Neural crest cell (in vitro differentiated cells): Measurements from ENCODE around the gene PEX5. TPM values are rescaled to one million over a fixed set of nuclear protein-coding genes. Genes with fewer than 3 reads are reported as not detected.

ENCODE experiments used
- DNase-seq: peaks from one replicate; pipeline ENCODE4 v3.0.0; 2021; ENCODE audit warnings: low read depth, mixed read lengths, low spot score
- H3K27ac Mint-ChIP-seq: one replicate; pipeline ENCODE4 v1.8.0; 2021; ENCODE audit warnings: mild to moderate bottlenecking, mixed read lengths; ENCODE audit not compliant: unreplicated experiment
- H3K27me3 Mint-ChIP-seq: 2 replicates; pipeline ENCODE4 v1.8.0; 2021; ENCODE audit warnings: low read depth, mild to moderate bottlenecking, mixed read lengths
- H3K36me3 Mint-ChIP-seq: 2 replicates; pipeline ENCODE4 v1.8.0; 2021; ENCODE audit warnings: low read depth, mild to moderate bottlenecking, mixed read lengths
- H3K4me1 Mint-ChIP-seq: 2 replicates; pipeline ENCODE4 v1.8.0; 2021; ENCODE audit warnings: mixed read lengths
- H3K4me3 Mint-ChIP-seq: one replicate; pipeline ENCODE4 v1.8.0; 2021; ENCODE audit warnings: mild to moderate bottlenecking, mixed read lengths
- H3K9me3 Mint-ChIP-seq: 2 replicates; pipeline ENCODE4 v1.8.0; 2021; ENCODE audit warnings: mixed read lengths
- CTCF ChIP-seq: fragments of 200-600 bp; sonication (generic); conservative IDR thresholded peaks from 2 replicates; pipeline ENCODE4 v1.5.0; 2021; ENCODE audit warnings: antibody characterized with exemption, mild to moderate bottlenecking
- total RNA-seq: library from RNA; stranded (reverse); gene quantifications from 2 replicates; pipeline ENCODE4 v1.2.1, GENCODE V29; 2021

The PEX5 gene
- total RNA-seq, 1 donor from 2014 or later, result 42.2 TPM

GRCh38 chr12:7259060-7259459, 69.6 kb downstream of the PEX5 start:
- no peak for DNase-seq
- Mint-ChIP-seq H3K4me1 (no peaks in the 10 kb centered on the region), H3K9me3 (no peaks in the 10 kb centered on the region), H3K27me3 (peaks cover 14% of the 10 kb centered on the region), H3K4me3 (no peak overlapping the region), H3K36me3 (no peaks in the 10 kb centered on the region), H3K27ac (no peak overlapping the region)
- no peak for TF ChIP-seq CTCF

Other genes starting within 250 kb of the PEX5 start
- gene RNU7-1, start 245.9 kb upstream of the PEX5 start, total RNA-seq, result not detected in 2 replicates
- 293 and 298 TPM in 2 replicates for gene C12orf57, start 245.7 kb upstream of the PEX5 start, total RNA-seq
- 0.73 and 1.1 TPM in 2 replicates for gene PTPN6, start 238.3 kb upstream of the PEX5 start, total RNA-seq
- 330 and 335 TPM in 2 replicates for gene PHB2, start 219.0 kb upstream of the PEX5 start, total RNA-seq
- 57.5 and 65.5 TPM in 2 replicates for gene EMG1, start 218.8 kb upstream of the PEX5 start, total RNA-seq
- gene LPCAT3, start 171.2 kb upstream of the PEX5 start, total RNA-seq, result 29.7 and 32.8 TPM in 2 replicates
- 2.2 and 3.6 TPM in 2 replicates for gene C1S, start 129.0 kb upstream of the PEX5 start, total RNA-seq
- gene C1R, start 97.2 kb upstream of the PEX5 start, total RNA-seq, result 4.0 and 5.3 TPM in 2 replicates
- 12.8 and 15.3 TPM in 2 replicates for gene C1RL, start 80.5 kb upstream of the PEX5 start, total RNA-seq
- gene RBP5, start 60.8 kb upstream of the PEX5 start, total RNA-seq, result 0.65 and 1.0 TPM in 2 replicates
- gene CLSTN3, start 59.3 kb upstream of the PEX5 start, total RNA-seq, result 28.2 and 30.4 TPM in 2 replicates
- not detected in 2 replicates for gene ACSM4, start 114.4 kb downstream of the PEX5 start, total RNA-seq